CD4-positive, CD25-positive, alpha-beta regulatory T cell (primary cell): ENCODE results near the gene PTP4A1. TPM values are rescaled to one million over a fixed set of nuclear protein-coding genes. Genes with fewer than 3 reads are reported as not detected.

Experiments used
- ATAC-seq, 2 donors: fragments of 150-1000 bp; cut with Tn5 transposase; one replicate each; pipeline ENCODE4 v1.10.0; 2021; ENCODE audit warnings: low read depth in 2 of 2, moderate number of reproducible peaks in 2 of 2, moderate library complexity in 1 of 2
- DNase-seq, 3 donors: peaks; one replicate each; pipeline versions ENCODE4 v3.0.0 to v3.0.0-alpha.2; 2012 to 2022; ENCODE audit warnings: mixed read lengths in 1 of 3
- H3K27ac ChIP-seq: one replicate; pipeline ENCODE4 v1.7.0; 2013; ENCODE audit warnings: mild to moderate bottlenecking, low read length; ENCODE audit not compliant: insufficient read depth, poor library complexity, severe bottlenecking
- H3K27me3 ChIP-seq: one replicate; pipeline ENCODE4 v1.7.0; 2013; ENCODE audit warnings: low read length; ENCODE audit not compliant: control insufficient read depth, insufficient read depth
- H3K36me3 ChIP-seq: one replicate; pipeline ENCODE4 v1.7.0; 2013; ENCODE audit warnings: mild to moderate bottlenecking, low read length, moderate library complexity; ENCODE audit not compliant: control insufficient read depth, insufficient read depth
- H3K4me1 ChIP-seq: 2 replicates; pipeline ENCODE4 v1.7.0; 2013; ENCODE audit warnings: mild to moderate bottlenecking, low read length; ENCODE audit not compliant: insufficient read depth, control insufficient read depth, poor library complexity, severe bottlenecking
- H3K4me3 ChIP-seq: one replicate; pipeline ENCODE4 v1.7.0; 2013; ENCODE audit warnings: low read depth, mild to moderate bottlenecking, low read length, moderate library complexity
- H3K9me3 ChIP-seq, 2 experiments: 1 replicate in 1 of 2; 2 replicates in 1 of 2; pipeline ENCODE4 v1.7.0; 2013; ENCODE audit warnings: low read length in 2 of 2, mild to moderate bottlenecking in 1 of 2, moderate library complexity in 1 of 2; ENCODE audit not compliant: control insufficient read depth in 2 of 2
- H3K27ac Mint-ChIP-seq, 3 donors: one replicate each; pipeline ENCODE4 v1.8.0; 2020 to 2022; ENCODE audit warnings: mild to moderate bottlenecking in 3 of 3, mixed read lengths in 3 of 3, moderate library complexity in 2 of 3
- H3K27me3 Mint-ChIP-seq: one replicate; pipeline ENCODE4 v1.8.0; 2022; ENCODE audit warnings: mild to moderate bottlenecking, mixed read lengths
- H3K36me3 Mint-ChIP-seq: one replicate; pipeline ENCODE4 v1.8.0; 2020; ENCODE audit warnings: mixed read lengths
- H3K4me1 Mint-ChIP-seq, 4 donors: one replicate each; pipeline ENCODE4 v1.8.0; 2020 to 2022; ENCODE audit warnings: mixed read lengths in 4 of 4, mild to moderate bottlenecking in 1 of 4
- H3K4me3 Mint-ChIP-seq, 4 donors: one replicate each; pipeline ENCODE4 v1.8.0; 2020 to 2022; ENCODE audit warnings: mild to moderate bottlenecking in 4 of 4, mixed read lengths in 4 of 4, moderate library complexity in 3 of 4
- H3K9me3 Mint-ChIP-seq, 7 donors: one replicate each; pipeline ENCODE4 v1.8.0; 2020 to 2022; ENCODE audit warnings: mixed read lengths in 7 of 7, mild to moderate bottlenecking in 3 of 7, moderate library complexity in 2 of 7
- polyA plus RNA-seq, 4 donors: library from polyadenylated mRNA; unstranded; fragments of 300-500 nt; fragmentation: Illumina TruSeq; gene quantifications; one replicate each; pipeline ENCODE4 v1.2.3, GENCODE V29; 2021
- total RNA-seq: library from RNA; stranded (reverse); gene quantifications from one replicate; pipeline ENCODE4 v1.2.3, GENCODE V29; 2022

The PTP4A1 gene
- total and polyA plus RNA-seq, 5 donors from 2014 or later: 54.1 to 126 (median 62.9) TPM

DNA sequence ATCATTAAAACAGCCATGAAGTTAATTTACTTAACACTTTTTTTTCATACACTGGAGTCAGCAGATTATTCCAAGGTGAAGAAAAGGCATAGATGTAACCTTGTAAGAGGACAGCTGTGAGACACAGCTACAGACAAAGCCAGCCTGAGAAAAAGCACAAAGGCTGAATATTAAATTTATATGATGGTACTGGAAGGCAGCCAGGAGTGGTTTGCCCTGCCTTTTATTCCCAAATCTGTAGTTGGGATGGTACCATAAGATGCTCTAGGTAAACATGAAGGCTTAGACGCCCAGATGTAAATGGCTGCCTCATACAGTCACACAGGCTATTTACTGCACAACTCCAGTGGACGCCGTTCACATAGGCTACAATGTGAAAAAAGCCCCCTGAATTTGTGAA is 42.1 kb upstream of the PTP4A1 start:
- H3K36me3 Mint-ChIP-seq: no peaks in the 10 kb centered on the region
- H3K27ac Mint-ChIP-seq: peak overlapping the region in 1 of 3 donors; percentile 24
- DNase-seq: no peak
- no peaks in the 10 kb centered on the region for H3K27me3 Mint-ChIP-seq
- Histone ChIP-seq H3K36me3 (no peaks in the 10 kb centered on the region), H3K4me3 (peak overlapping the region; percentile 62), H3K27ac (no peak overlapping the region), H3K27me3 (no peaks in the 10 kb centered on the region), H3K9me3 (no peaks in the 10 kb centered on the region), H3K4me1 (peaks cover 8% of the 10 kb centered on the region)
- H3K4me3 Mint-ChIP-seq: no peak overlapping the region
- no peak for ATAC-seq
- peaks cover 8 to 20% (median 15%) of the 10 kb centered on the region in 4 donors for H3K4me1 Mint-ChIP-seq
- H3K9me3 Mint-ChIP-seq: peaks cover 0 to 3% (median 0%) of the 10 kb centered on the region in 7 donors

DNA sequence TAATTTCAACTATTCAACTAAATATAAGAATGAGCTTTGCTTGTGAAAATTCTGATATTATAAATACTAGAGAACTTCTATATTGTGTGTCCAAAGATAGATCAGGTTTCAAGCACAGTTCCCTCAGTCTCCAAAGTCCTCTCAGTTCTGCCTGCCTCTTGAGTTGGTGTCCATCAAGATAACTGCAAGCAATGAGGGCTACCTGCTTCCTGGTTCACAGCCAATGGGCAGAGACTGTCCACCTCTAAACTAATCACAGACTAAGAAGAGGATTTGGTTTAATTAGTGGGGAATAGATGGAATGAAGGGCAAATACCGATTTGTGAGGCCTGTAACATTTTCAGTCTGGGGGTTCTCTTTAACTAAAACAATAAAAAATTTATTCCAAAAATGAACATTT is 41.3 kb upstream of the PTP4A1 start:
- Histone ChIP-seq H3K27me3 (no peaks in the 10 kb centered on the region), H3K27ac (no peak overlapping the region), H3K4me3 (no peak overlapping the region), H3K4me1 (peaks cover 8% of the 10 kb centered on the region), H3K36me3 (no peaks in the 10 kb centered on the region), H3K9me3 (no peaks in the 10 kb centered on the region)
- Mint-ChIP-seq H3K4me3 (no peak overlapping the region), H3K36me3 (no peaks in the 10 kb centered on the region), H3K4me1 (peaks cover 8 to 17% (median 12%) of the 10 kb centered on the region in 4 donors), H3K27ac (no peak overlapping the region), H3K27me3 (no peaks in the 10 kb centered on the region), H3K9me3 (no peaks in the 10 kb centered on the region)
- DNase-seq (no peak), ATAC-seq (no peak)

DNA sequence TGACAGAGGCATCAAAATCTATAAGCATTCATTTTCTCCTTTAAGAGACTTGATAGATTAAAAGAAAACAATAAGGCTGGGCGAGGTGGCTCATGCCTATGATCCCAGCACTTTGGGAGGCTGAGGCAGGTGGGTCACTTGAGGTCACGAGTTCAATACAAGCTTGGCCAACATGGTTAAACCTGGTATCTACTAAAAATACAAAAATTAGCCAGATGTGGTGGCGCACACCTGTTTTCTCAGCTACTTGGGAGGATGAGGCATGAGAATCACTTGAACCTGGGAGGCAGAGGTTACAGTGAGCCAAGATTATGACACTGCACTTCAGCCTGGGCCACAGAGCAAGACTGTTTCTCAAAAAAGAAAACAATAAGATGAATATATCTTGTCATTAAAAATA is 39.3 kb upstream of the PTP4A1 start:
- Histone ChIP-seq H3K27me3 (no peaks in the 10 kb centered on the region), H3K36me3 (no peaks in the 10 kb centered on the region), H3K4me1 (peaks cover 8% of the 10 kb centered on the region), H3K4me3 (no peak overlapping the region), H3K9me3 (no peaks in the 10 kb centered on the region), H3K27ac (no peak overlapping the region)
- no peak for ATAC-seq
- no peak for DNase-seq
- Mint-ChIP-seq H3K27ac (no peak overlapping the region), H3K4me3 (no peak overlapping the region), H3K36me3 (no peaks in the 10 kb centered on the region), H3K4me1 (peaks cover 8 to 17% (median 9%) of the 10 kb centered on the region in 4 donors), H3K9me3 (no peaks in the 10 kb centered on the region), H3K27me3 (no peaks in the 10 kb centered on the region)

DNA sequence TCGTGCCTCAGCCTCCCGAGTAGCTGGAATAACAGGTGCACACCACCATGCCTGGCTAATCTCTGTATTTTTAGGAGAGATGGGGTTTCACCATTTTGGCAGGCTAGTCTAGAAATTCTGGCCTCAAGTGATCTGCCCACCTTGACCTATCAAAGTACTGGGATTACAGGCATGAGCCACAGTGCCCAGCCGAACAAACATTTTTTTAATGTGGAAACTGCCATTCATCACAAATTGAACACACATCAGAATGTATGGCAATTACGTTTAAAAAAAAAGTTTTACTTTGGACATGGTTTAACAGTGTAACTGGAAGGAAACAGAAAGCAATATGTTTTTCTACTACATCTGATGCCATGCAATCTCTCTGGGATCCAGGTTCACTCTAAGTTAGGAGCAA is 38.3 kb upstream of the PTP4A1 start:
- Histone ChIP-seq H3K4me1 (peaks cover 8% of the 10 kb centered on the region), H3K4me3 (no peak overlapping the region), H3K27ac (no peak overlapping the region), H3K36me3 (no peaks in the 10 kb centered on the region), H3K9me3 (no peaks in the 10 kb centered on the region), H3K27me3 (no peaks in the 10 kb centered on the region)
- H3K36me3 Mint-ChIP-seq: no peaks in the 10 kb centered on the region
- no peaks in the 10 kb centered on the region for H3K9me3 Mint-ChIP-seq
- H3K27me3 Mint-ChIP-seq: no peaks in the 10 kb centered on the region
- no peak overlapping the region for H3K4me3 Mint-ChIP-seq
- H3K27ac Mint-ChIP-seq: no peak overlapping the region
- DNase-seq (no peak), ATAC-seq (no peak)
- peaks cover 8 to 11% (median 9%) of the 10 kb centered on the region in 4 donors for H3K4me1 Mint-ChIP-seq

DNA sequence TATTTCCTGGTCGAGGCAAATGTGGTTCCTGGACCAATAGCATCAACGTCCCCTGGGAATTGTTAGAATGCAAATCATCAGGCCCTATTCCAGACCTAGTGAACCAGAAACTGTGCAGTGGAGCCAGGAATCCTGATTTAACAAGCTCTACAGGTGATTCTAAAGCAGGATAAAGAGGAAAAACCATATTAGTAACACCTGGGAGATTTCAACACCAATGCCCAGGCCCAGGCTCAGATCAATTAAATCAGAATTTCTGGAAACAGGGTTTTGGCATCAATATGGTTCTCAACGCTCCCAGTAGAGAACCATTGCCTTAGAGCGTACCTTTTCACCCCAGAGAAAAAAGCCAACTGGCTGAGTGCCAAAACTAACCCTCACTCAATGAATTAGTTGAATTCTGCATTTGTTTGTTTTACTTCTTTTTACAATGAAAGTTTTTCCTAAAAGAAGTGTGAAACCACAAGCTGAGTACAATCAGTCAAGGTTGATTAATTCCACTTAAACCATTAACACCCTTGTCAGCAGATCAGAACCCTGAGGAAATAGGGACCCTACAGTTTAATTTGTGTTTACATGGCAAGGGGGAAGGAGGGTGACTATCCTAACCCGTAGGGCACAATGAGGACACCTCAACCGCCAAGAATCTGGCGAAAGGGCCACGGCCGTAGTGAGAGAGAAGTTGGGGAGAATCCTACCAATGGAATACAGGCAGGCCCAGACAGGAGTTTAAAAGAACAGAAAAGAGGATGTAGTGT is 34.9 kb upstream of the PTP4A1 start:
- H3K4me3 ChIP-seq: no peak overlapping the region
- no peak overlapping the region for H3K27ac Mint-ChIP-seq
- H3K36me3 Mint-ChIP-seq: no peaks in the 10 kb centered on the region
- no peak for ATAC-seq
- no peaks in the 10 kb centered on the region for H3K9me3 ChIP-seq
- H3K4me1 Mint-ChIP-seq: no peaks in the 10 kb centered on the region
- peaks cover 0 to 2% (median 0%) of the 10 kb centered on the region in 7 donors for H3K9me3 Mint-ChIP-seq
- H3K36me3 ChIP-seq: no peaks in the 10 kb centered on the region
- no peak overlapping the region for H3K27ac ChIP-seq
- no peak for DNase-seq
- peaks cover 9% of the 10 kb centered on the region for H3K27me3 Mint-ChIP-seq
- no peaks in the 10 kb centered on the region for H3K27me3 ChIP-seq
- no peaks in the 10 kb centered on the region for H3K4me1 ChIP-seq
- H3K4me3 Mint-ChIP-seq: no peak overlapping the region

DNA sequence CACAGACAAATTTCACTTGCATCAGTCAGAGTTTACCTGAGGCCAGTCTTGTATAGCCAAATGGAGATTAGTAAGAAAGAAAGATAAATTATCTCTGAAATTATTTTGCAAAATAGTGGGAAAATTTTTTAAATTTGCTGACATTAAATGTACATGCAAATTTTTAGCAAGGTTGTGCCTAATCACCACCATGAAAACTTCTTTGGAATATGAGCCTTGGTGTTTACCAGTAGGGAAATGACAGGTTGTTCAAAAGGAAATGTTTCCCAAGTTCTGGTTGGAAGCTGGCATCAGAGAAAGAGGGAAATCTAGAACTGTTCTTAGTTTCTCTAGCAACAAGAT is 34.4 kb upstream of the PTP4A1 start:
- Mint-ChIP-seq H3K36me3 (no peaks in the 10 kb centered on the region), H3K4me1 (no peaks in the 10 kb centered on the region), H3K9me3 (peaks cover 0 to 4% (median 0%) of the 10 kb centered on the region in 7 donors), H3K27me3 (peaks cover 9% of the 10 kb centered on the region), H3K4me3 (no peak overlapping the region), H3K27ac (no peak overlapping the region)
- Histone ChIP-seq H3K9me3 (no peaks in the 10 kb centered on the region), H3K4me3 (no peak overlapping the region), H3K36me3 (no peaks in the 10 kb centered on the region), H3K4me1 (no peaks in the 10 kb centered on the region), H3K27me3 (no peaks in the 10 kb centered on the region), H3K27ac (no peak overlapping the region)
- DNase-seq (no peak), ATAC-seq (no peak)

DNA sequence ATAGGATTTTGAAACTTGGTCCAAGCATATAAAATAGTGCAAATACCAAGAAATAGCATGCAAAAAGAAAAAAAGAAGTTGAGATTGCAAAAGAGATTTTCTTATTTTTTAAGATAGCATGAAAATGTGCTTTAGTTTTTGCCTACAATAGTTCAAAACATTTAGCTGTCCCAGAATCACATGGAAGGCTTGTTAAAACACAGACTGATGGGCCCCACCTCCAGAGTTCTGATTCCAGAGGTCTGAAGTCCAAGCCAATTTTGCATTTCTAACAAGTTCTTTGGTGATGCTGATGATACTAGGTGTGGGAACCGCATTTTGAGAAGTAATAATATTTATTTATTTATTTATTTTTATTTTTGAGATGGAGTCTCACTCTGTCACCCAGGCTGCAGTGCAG is 33.7 kb upstream of the PTP4A1 start:
- no peak overlapping the region for H3K27ac ChIP-seq
- Mint-ChIP-seq H3K9me3 (peaks cover 0 to 4% (median 0%) of the 10 kb centered on the region in 7 donors), H3K27me3 (peaks cover 9% of the 10 kb centered on the region), H3K36me3 (no peaks in the 10 kb centered on the region), H3K4me3 (no peak overlapping the region), H3K4me1 (no peaks in the 10 kb centered on the region), H3K27ac (no peak overlapping the region)
- DNase-seq (no peak), ATAC-seq (no peak)
- no peaks in the 10 kb centered on the region for H3K36me3 ChIP-seq
- H3K4me3 ChIP-seq: no peak overlapping the region
- H3K27me3 ChIP-seq: no peaks in the 10 kb centered on the region
- H3K9me3 ChIP-seq: no peaks in the 10 kb centered on the region
- H3K4me1 ChIP-seq: no peaks in the 10 kb centered on the region

DNA sequence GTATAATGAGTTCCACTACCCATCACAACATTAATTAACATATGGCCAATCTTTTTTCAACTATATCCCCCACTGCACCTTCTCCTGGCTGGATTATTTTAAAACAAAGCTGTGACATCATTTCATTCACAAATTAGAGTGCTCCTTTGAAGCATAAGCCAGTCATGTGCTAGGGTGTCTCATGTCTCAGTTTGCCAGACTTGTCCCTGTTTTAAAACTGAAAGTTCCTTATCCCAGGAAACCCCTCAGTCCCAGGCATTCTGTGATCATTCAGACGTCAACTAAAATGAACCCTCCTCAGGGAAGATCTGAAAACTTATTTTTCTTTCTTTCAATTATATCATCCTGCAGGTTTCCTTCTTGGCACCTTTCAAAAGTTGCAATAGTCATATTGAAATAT is 29.3 kb upstream of the PTP4A1 start:
- ATAC-seq (no peak), DNase-seq (no peak)
- peaks cover 8% of the 10 kb centered on the region for H3K27me3 ChIP-seq
- peaks cover 0 to 5% (median 0%) of the 10 kb centered on the region in 7 donors for H3K9me3 Mint-ChIP-seq
- no peak overlapping the region for H3K27ac ChIP-seq
- no peaks in the 10 kb centered on the region for H3K9me3 ChIP-seq
- no peaks in the 10 kb centered on the region for H3K36me3 ChIP-seq
- no peak overlapping the region for H3K4me3 ChIP-seq
- H3K36me3 Mint-ChIP-seq: no peaks in the 10 kb centered on the region
- H3K27ac Mint-ChIP-seq: no peak overlapping the region
- no peak overlapping the region for H3K4me3 Mint-ChIP-seq
- H3K4me1 Mint-ChIP-seq: peaks cover 0 to 2% (median 0%) of the 10 kb centered on the region in 4 donors
- H3K4me1 ChIP-seq: no peaks in the 10 kb centered on the region
- H3K27me3 Mint-ChIP-seq: peaks cover 31% of the 10 kb centered on the region
